Epithelial cell of prostate (primary cell): Measurements from ENCODE around the gene RNF215.

ENCODE experiments used
- DNase-seq: peaks from one replicate; pipeline ENCODE4 v3.0.0-alpha.2; 2011; ENCODE audit warnings: low read depth, low spot score
- H3K27ac ChIP-seq: fragments of 450-650 bp; 2 replicates; pipeline ENCODE4 v1.5.1; 2017; ENCODE audit warnings: mild to moderate bottlenecking

Gene RNF215

DNA sequence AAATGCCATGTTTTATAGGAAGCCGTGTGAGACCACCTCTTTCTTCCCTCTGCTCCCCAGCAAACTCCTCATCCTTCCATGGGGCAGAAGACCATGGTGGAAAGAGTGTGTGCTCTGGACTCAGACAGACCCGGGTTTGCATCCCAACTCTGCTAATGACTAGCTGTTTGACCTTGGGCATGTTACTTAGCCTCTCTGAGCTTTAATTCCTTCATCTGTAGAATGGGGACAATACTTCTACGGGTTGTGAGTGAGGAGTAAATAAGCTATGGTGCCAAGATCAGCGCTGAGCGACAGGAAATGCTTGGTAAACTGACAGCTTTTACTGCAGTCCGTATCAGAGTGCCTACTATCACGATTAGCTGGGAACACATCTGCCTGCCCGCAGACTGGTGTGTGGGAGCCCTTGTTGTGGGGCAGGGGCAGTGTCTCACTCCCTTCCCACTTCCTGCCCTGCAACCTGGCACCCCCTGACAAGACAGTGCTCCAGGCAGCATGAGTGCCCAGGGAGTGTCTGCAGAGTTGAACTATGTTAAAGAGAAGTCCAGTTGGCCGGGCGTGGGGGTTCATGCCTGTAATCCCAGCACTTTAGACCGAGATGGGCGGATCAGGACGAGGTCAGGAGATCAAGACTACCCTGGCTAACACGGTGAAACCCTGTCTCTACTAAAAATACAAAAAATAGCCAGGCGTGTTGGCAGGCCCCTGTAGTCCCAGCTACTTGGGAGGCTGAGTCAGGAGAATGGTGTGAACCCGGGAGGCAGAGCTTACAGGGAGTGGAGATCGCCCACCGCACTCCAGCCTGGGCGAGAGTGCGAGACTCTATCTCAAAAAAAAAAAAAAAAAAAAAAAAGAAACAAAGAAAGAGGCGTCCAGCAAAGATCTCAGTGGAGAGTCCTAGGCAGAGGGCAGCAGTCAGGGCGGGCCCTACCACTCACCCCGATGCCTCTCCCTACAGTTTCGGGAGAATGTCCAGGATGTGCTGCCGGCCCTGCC is 11.8 kb upstream of the RNF215 start:
- peak overlapping the region; percentile 72 for H3K27ac ChIP-seq
- DNase-seq, result no peak

DNA sequence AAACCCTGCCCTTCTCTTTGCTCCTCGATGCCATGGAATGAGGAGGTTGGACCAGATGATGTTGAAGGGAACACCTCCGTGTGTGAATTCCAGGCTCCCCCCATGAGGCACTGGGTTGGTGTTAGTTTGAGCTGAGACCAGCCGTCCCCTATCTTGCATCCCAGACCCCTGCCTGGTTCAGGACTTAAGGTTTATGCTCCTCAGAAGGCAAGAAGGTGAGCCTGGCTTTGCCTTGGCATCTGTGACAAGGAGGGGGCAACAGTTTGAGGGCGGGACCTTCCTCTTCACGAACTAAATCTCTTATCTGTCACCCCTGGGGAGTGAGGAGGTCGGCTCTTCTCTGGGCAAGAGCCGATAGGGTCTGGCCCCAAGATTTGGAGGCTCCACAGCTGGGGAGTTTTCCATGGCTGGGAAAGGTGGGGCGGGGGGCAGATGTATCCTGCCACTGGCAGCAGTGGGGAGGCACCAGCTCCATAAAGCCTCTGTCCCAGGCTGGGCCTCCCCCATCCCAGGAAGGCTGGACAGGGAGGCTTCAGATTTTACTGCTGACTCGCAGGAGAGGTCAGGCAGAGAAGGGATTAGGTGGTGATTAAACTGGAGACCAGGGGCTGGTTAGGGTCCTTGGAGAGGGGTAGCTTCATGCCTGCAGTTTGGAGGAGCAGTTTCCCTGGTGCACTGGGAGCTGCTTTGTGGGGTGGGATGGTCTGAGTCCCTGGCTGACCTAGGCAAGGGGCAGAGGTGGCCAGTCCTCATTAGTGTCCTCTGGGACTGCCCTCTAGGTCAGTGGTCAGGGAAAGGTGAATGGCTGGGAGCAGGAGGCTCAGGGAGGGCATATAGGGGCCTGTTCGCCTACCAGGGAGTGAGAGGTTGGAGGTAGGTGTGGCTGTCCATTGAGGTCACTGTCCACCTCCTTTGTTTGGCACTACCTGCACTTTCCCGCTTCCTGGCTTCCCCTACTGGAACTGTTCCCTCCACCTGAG is 10.7 kb upstream of the RNF215 start:
- DNase-seq, result no peak
- peak overlapping the region; percentile 72 for H3K27ac ChIP-seq

DNA sequence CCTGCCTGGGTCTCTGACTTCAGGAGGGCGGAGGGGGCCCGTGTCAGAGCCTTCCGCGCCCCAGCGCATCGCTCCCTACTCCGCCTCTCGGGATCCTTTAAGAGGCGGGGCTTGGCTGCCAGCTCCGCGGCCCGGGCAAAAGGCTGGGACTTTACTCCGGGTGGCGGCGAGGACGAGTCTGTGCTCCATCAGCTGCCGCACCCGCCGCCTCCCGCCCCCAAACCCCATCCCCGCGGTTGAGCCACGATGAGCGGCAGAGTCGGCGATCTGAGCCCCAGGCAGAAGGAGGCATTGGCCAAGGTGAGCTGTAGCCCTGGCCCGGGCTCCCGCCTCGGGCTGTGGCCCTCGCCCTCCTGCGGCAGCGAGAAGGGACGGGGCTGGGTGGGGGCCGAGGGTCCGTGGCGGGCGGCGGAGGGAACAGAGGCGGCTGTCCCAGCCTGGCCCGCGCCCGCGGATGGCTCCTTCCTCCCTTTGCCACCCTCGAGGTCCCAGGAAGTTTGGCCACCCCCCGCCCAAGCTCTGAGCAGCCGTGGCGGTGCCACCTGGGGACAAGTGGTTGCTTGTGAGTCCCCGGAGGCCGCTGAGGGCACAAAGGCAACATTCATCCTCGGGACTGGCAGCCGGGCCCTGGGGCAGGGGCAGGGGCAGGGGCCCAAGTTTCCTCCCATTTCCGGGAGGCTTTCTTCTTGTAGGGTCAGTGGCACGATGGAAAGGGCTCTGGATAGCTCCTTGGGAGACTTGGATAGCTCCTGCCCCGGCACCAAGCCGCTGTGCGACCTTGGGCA is 9.9 kb upstream of the RNF215 start, which contains the start of gene SEC14L2:
Gene SEC14L2, plus strand, starts transcription at position 148 of the 785 bp plus-strand sequence. Its CDS starts 99 bp downstream, at position 247.
- DNase-seq, result no peak
- H3K27ac ChIP-seq, result peak within 1 kb of the TSS; percentile 72

DNA sequence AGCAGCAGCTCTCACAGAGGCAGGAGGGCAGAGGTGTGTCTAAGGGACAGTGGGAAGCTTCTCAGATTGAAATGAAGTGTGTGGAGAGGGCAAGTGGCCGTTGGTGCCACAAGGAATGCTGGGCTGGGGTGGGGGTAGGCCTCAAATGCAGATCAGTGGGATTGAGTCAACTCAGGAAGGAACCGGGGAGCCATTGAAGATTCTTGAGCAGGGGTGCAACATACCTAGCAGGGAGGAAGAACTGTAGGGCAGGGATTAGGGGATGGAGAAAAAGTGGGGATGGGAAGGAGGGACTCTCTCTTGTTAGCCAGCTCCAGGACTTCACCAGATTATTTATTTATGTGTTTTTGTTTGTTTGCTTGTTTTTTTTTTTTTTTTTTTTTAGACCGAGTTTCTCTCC is 6.7 kb upstream of the RNF215 start:
- DNase-seq, result no peak
- no peak overlapping the region for H3K27ac ChIP-seq

DNA sequence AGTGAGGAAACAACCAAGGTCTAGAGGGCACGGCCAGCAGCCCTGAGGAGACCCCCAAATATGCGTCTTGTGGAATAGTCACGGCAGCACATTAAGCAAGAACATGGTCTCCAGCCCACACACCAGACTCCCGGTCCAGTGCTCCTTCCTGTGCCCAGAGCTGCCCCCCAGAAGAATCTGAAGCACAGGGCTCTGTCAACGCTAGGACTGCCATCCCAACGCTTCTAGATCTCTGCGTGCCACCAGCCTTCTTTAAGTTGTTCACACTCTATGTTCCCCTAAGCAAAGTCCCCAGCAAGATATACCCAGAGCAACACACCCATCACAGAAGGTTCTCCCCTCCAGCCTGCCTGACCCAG is 6.1 kb upstream of the RNF215 start:
- no peak overlapping the region for H3K27ac ChIP-seq
- no peak for DNase-seq

DNA sequence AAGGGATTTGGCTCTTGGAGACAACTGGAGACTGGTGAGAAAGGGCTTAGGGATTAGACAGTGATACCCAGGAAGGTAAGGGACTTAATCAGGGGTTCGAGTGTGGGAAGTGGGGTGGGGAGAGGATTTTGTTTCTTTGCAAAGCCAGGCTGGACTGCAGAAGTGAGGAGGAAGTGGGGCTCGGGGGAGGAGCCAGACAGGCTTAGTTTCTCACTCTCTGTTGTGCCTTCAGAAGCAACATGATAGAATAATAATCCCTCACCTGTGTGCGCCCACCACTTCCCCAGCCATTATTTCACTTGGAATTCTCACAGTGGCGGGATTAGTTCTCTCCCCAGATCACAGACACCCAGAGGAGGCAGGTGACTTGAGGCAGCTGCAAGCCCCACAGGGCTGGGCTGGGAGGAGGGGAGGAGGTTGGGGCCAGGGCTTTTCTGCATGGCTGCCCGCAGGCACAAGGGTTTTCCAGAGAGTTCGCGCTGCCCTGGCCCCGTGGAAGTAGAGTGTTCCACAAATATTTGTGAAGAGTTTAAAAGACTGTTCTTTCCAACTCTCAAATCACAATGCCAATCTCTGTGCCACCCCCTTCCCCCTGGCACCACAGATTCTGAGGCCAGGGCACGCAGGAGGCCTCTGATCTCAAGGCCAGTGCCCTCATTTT is 5.6 kb upstream of the RNF215 start:
- DNase-seq, result no peak
- no peak overlapping the region for H3K27ac ChIP-seq

DNA sequence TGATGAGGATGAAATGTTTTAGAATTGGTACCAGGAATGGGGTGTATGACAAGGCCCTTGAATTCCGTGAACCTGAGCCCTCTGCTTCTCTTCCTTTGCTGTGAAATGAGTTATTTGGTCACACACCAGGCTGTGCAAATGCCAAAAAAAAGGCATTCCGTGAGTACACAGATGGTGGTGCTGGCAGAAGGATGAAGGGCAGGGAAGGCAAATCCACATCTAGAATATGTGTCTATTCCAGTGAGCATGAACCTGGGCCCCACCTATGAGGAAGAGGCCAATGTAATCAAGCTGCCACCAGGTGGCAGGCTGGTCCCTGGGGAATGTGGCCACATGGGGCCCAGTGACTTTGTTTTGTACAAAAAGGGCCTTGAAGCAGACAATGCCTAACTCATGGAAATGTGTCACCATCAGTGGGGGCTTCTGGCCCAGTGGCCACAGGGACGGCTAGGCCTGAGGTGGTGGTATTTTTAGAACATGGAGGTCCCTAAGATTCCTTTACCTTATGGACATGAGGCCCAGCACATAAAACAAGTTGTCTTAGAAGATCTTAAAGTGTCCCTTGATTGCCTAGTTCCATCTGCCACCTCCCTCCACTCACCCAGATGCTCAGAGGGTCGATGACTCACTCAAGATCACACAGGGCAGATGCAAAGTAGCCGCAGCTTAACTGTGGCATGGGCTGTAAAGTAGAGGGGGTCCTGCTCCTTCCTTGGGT is 3.9 kb upstream of the RNF215 start:
- H3K27ac ChIP-seq, result no peak overlapping the region

DNA sequence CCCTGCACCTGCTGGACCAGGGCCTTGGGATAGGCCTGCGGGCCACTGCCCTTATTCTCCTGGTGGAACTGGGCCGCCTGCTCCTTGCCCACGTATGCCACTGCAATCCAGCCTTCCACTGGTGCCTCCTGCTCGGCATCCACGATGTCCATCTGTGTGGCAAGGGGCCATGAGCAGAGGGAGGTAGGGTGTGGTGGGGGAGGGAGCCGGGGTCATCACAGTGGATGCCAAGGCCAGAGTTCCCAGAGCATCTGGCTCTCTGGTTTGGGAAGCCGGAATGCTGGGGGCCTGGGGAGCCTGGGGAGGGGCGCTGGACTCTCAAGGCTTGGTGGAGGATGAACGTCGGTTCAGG is 627 bp downstream of the RNF215 start:
- no peak overlapping the region for H3K27ac ChIP-seq

More for the DNA sequence above, 3.9 kb upstream of the RNF215 start:
- DNase-seq, result no peak

DNA sequence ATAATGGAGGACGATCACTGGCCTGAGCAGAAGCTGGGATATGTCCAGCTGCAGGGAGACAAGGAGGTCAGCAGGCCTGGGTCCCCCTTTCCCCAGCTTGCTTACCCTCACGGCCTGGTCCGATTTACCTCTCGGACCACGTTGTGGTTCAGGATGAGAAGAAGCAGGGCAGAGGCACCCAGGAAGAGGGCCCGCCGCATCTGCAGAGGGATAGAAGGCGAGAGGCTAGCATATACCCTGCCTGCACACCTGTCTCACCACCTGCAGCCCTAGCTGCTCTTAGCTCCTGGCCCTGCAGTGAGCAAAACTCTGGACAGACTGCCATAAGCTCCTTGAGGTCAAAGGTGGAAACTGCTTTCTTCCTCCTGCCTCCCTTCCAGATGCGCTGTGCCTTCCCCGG is 1.3 kb downstream of the RNF215 start:
- no peak for DNase-seq

More for the DNA sequence above, 627 bp downstream of the RNF215 start:
- DNase-seq, result no peak

DNA sequence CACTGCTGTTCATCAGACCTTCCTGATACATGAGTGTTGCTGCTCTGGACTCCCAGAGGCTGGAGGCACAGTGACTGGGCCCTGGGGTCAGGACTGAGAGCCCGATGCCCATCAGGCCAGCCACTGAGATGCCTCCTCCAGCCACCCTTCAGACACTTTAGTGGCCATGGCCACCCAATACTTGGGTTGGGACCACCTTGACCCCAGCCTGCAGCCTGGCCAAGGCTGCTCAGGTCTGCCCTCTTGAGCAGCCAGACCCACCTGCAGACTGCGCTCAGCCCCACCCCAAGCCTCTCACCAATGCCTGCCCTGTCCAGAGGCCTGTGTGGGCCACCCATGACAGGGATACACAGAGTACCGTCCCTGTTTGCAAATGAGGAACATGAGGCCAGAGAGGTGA is 4.2 kb downstream of the RNF215 start:
- DNase-seq, result no peak
- no peak overlapping the region for H3K27ac ChIP-seq

More for the DNA sequence above, 1.3 kb downstream of the RNF215 start:
- no peak overlapping the region for H3K27ac ChIP-seq

DNA sequence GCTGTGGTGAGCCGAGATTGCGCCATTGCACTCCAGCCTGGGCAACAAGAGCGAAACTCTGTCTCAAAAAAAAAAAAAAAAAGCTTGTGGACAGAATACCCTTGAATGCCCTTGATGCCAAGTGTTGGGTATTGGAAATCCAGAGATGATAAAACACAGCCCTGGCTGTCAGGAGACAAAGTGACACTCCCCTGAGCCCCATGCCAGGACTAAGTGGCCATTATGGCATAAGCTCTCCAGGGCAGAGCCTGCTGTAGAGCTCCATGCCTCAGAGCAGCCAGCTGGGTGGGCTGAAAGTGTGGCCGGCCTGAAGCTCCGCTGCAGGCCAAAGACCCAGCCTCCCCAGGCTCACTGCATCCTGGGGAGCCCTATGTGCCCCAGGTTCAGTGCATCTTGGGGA is 4.9 kb downstream of the RNF215 start:
- DNase-seq, result no peak
- H3K27ac ChIP-seq, result no peak overlapping the region

DNA sequence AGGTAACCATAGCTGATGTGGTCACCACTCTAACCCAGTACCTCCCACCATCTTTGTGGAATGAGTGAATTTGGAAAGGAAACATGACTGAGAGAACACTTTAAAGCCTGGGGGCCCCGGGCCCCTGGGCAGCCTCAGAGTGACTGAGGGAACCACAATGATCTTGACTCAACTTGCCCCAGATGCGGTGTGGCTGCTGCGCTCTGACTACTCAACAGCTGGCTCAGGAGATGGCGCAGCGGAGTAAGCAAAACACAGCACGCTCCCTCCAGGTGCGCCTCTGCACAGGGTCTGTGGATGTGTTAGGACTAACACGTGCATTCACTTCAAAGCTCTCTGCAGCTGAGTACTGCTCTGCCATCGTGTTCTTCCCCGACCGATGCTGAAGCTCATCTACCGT is 5.9 kb downstream of the RNF215 start:
- no peak overlapping the region for H3K27ac ChIP-seq
- DNase-seq, result no peak

DNA sequence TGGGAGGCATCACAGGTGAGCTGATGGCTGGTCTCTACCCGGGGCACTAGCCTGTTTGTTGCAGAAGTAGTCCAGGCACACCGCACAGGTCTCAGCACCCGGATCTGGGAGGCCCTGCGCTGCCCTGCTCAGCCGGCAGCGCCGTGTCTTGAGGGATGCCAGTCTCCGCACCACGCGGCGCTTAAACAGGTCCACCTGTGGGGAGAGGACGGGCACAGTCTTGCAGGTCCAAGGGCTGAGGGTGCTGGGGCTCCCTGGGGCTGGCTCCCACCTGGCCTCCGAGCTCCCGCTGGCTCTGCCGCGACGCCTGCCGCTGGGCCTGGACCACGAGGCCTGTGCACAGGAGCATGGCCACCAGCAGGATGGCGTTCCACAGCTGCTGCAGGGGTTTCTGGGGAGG is 7.2 kb downstream of the RNF215 start:
- H3K27ac ChIP-seq, result no peak overlapping the region
- DNase-seq, result no peak

DNA sequence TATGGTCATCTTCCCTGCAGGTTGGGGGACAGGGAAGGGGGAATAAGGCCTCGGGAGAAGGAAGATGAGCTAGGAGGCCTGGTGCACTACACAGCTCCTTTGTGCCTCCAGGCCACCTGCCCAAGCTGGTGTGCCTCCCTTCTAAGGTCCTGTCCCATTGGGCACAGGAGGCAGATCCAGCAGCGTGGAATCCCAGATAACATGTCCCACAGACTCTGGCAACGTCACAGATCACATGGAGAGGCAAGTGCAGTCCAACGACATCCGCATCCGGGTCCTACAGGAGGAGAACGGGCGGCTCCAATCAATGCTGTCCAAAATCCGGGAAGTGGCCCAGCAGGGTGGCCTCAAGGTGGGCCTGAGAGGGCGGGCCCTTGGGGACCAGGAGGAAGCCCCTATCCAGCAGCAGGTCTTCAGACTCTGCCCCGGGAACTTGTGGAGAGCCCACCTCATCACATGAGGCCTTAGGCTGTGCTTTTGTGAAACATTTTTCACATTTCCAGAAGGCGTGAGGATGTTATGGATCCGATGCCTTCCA is 11.8 kb downstream of the RNF215 start:
- DNase-seq, result no peak
- no peak overlapping the region for H3K27ac ChIP-seq

DNA sequence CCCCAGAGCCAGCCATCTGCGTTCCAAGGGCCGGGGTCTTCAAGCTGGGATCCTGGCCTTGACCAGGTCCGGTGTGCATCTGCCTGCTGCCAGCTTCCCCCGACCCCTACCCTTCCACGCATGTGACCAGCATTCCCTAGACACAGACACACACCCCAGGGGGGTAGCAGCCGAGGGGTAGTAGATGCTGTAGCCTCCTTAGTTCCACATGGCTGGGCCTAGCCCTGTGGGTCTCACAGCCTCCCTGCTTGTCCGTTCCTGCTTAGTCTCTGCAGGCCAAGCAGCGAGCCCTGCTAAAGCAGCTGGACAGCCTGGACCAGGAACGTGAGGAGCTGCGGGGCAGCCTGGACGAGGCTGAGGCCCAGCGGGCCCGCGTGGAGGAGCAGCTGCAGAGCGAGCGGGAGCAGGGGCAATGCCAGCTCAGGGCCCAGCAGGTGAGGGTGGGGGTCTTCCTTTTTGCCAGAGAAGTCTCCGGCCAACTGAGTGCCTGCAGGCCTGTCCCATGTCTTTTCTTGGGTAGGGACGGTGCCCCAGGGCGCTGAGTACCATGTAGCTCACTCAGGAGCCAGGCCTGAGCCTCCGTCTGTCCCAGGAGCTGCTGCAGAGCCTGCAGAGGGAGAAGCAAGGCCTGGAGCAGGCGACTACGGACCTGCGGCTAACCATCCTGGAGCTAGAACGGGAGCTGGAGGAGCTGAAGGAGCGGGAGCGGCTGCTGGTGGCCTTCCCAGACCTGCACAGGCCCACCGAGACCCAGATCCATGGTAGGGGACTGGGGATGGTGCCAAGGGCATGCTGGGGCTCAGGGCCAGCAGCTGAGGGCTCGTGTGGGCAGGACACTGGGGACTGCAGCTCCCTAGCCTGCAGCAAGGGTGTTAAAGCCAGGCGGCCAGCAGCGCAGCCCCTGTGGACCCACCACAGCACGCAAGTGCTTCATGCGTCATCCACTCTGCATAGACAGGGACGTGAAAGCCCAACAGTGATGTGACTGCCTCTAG is 13.6 kb downstream of the RNF215 start:
- no peak overlapping the region for H3K27ac ChIP-seq
- no peak for DNase-seq

DNA sequence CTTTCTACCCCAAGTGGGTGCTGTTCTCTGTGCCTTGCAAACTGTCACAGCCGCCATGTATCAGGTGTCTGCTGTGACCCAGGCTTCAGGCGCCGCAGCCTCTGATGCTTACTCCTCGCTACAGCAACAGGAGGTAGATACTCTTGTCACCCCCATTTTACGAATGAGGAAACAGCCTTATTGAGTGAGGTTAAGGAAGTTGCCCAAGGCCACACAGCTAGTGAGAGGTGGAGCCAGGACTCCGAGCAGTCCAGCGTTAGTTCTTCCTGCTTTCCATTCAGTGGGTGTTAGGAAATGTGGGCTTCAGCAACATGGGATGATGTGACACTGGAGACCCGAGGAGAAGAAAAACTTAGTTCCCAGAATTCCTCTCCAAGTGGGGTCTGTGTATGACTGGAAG is 14.3 kb downstream of the RNF215 start:
- H3K27ac ChIP-seq, result no peak overlapping the region
- DNase-seq, result no peak

DNA sequence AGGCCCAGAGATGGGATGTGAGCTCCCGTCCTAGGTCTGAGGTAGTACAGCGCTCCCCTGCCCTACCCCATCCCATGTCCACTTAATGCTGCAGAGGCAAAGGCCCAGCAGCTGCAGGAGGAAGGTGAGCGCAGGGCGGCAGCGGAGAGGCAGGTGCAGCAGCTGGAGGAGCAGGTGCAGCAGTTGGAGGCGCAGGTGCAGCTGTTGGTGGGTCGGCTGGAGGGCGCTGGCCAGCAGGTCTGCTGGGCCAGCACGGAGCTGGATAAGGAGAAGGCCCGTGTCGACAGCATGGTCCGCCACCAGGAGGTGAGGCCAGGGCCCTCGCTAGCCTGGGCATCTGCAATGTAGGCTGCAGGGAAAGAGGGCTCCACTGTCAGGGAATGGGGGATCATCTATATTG is 15.2 kb downstream of the RNF215 start:
- DNase-seq, result no peak
- H3K27ac ChIP-seq, result no peak overlapping the region

DNA sequence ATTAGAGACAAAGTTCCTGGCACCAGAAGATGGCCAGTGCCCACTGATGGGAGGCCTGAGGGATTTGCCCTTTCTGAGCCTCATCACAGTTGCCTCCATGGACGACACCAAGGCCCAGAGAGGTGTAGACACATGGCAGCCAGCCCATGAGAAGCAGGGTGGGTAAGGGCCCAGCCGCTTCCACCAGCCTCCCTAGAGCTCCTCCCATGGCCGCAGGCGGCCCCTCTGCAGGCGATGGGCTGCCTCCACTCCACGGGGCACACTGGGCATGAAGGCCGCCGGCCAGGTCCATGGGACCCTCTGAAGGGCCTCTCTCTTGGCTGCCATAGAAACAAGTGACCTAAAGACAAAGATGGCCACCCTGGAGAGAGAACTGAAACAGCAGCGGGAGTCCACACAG is 15.9 kb downstream of the RNF215 start:
- DNase-seq, result no peak
- H3K27ac ChIP-seq, result no peak overlapping the region
